Adrenal gland (tissue), 12 donors: ENCODE measurements around the gene SIGLEC10. TPM values are rescaled to one million over a fixed set of nuclear protein-coding genes. Genes with fewer than 3 reads are reported as not detected.
A peak's percentile ranks its signal among the peaks of the same experiment; 100 is the strongest.
"Not testable (repeated sequence)": the region's sequence is repeated elsewhere in the genome, so short reads cannot be mapped to it uniquely, and the experiment has no call there.

Experiments
- DNase-seq, 7 donors: peaks; one replicate each; pipeline ENCODE4 v3.0.0-alpha.2; 2019 to 2020
- H3K27ac ChIP-seq, 5 donors: fragments of 200-600 bp; sonication (generic) in 4 of 5; 1 replicate in 3 of 5; 2 replicates in 2 of 5; pipeline versions ENCODE4 v1.5.1 to v1.8.0; 2016 to 2020; ENCODE audit warnings: mild to moderate bottlenecking in 1 of 5
- H3K27me3 ChIP-seq: fragments of 200-600 bp; 2 replicates; pipeline ENCODE4 v1.8.0; 2021
- H3K36me3 ChIP-seq, 2 donors: fragments of 200-600 bp; replicated peaks in 1 of 2; 1 replicate in 1 of 2; 2 replicates in 1 of 2; pipeline versions ENCODE4 v1.5.1 to v1.8.0; 2018 to 2022
- H3K4me1 ChIP-seq, 2 donors: fragments of 200-600 bp; replicated peaks in 1 of 2; 1 replicate in 1 of 2; 2 replicates in 1 of 2; pipeline versions ENCODE4 v1.5.1 to v1.8.0; 2018 to 2021
- H3K4me3 ChIP-seq, 4 donors: fragments of 200-600 bp; sonication (generic) in 3 of 4; one replicate each; pipeline ENCODE4 v1.5.1; 2016 to 2018
- H3K9me3 ChIP-seq, 3 donors: fragments of 200-600 bp; sonication (generic) in 1 of 3; replicated peaks in 1 of 3; 1 replicate in 2 of 3; 2 replicates in 1 of 3; pipeline versions ENCODE4 v1.5.1 to v1.8.0; 2016 to 2021
- POLR2A ChIP-seq, 2 donors: fragments of 450-650 bp; IDR thresholded peaks; one replicate each; pipeline ENCODE4 v1.6.1; 2017; ENCODE audit warnings: antibody characterized with exemption in 2 of 2, mild to moderate bottlenecking in 2 of 2, moderate library complexity in 1 of 2
- WGBS, 4 donors: extraction: QIAGEN DNeasy Blood & Tissue Kit in 2 of 4; methylation state at CpG; one replicate each; pipeline versions ENCODE4 v1.1.5 to v1.1.7; 2013 to 2017; 5-methylcytosine and 5-hydroxymethylcytosine counted together
- intact Hi-C, 2 donors: fragments of 100-400 bp; cut with DNase I; formaldehyde crosslinking; loops; one replicate each; pipeline versions ENCODE4 v1.14.1 to v1.15.0; 2022 to 2023
- polyA plus RNA-seq, 3 donors: library from polyadenylated mRNA; stranded (reverse); fragments of 200-250 nt in 2 of 3; fragments of 350-450 nt in 1 of 3; fragmentation: Illumina TruSeq in 1 of 3; extraction: RNeasy Lipid Tissue Mini Kit (QIAGEN cat#74804) in 1 of 3; gene quantifications; one replicate each; pipeline ENCODE4 v1.2.3, GENCODE V29; 2013 to 2014
- total RNA-seq, 9 donors: library from RNA; depleted of rRNA in 4 of 9; stranded (reverse); fragments of >200 nt in 4 of 9; fragments of 120-200 nt in 1 of 9; fragmentation: NEBNext Ultra II Directional in 1 of 9; extraction: Animal tissue kit (Norgen Biotek cat#: 25700) in 1 of 9; gene quantifications; one replicate each; pipeline versions ENCODE4 v1.1.0 to v1.2.4, GENCODE V29; 2013 to 2023
- TF ChIP-seq, protein P1 (sequence below), 6 experiments: fragments of 450-650 bp in 4 of 6; fragments of 200-600 bp in 2 of 6; sonication (generic) in 1 of 6; IDR thresholded peaks; 1 replicate in 5 of 6; 2 replicates in 1 of 6; pipeline versions ENCODE4 v1.5.1 to v1.8.0; 2016 to 2021; ENCODE audit warnings: antibody characterized with exemption in 6 of 6, mild to moderate bottlenecking in 2 of 6, moderate library complexity in 1 of 6
- donor health status: healthy with polysubstance abuse.
- donor health status: Bipolar disorder and iron deficiency.
- donor health status: DM: yes; HTN: yes; CAD: no.
- donor health status: DM: no; HTN: no; CAD: no.
- donor health status: DM: no; HTN: no; CAD: no.
- donor health status: DM: yes; HTN: yes; CAD: no.

SIGLEC10 gene
- total and polyA plus RNA-seq, 12 donors = 0.89 to 70.7 (median 15.8) TPM

DNA sequence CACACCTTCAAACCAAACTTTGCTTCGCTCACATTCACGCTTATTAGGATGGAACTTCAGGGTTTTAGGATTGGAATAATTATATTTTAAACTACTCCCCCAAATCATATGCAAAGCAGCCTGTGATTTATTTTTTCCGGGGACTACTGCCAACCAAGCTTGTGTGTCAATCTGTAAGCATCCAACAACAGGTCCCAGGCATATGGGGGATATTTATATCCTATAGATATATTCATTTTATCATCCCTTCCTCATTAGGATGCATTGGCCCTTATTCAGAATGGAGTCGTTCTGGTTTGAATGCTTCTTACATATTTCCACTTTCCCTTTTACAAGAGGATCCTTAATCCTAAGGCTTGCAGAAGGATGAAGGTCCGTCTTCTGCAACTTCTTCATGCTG is 18.2 kb downstream of the SIGLEC10 start:
- Histone ChIP-seq H3K27me3 (no peaks in the 10 kb centered on the region), H3K27ac (no peak overlapping the region), H3K9me3 (no peaks in the 10 kb centered on the region), H3K4me3 (no peak overlapping the region), H3K36me3 (no peaks in the 10 kb centered on the region), H3K4me1 (peaks cover 3 to 5% of the 10 kb centered on the region in 2 donors)
- DNase-seq = no peak
- TF ChIP-seq POLR2A (IDR thresholded peaks at IDR 0.05) = no peak
- TF ChIP-seq, protein P1, sequence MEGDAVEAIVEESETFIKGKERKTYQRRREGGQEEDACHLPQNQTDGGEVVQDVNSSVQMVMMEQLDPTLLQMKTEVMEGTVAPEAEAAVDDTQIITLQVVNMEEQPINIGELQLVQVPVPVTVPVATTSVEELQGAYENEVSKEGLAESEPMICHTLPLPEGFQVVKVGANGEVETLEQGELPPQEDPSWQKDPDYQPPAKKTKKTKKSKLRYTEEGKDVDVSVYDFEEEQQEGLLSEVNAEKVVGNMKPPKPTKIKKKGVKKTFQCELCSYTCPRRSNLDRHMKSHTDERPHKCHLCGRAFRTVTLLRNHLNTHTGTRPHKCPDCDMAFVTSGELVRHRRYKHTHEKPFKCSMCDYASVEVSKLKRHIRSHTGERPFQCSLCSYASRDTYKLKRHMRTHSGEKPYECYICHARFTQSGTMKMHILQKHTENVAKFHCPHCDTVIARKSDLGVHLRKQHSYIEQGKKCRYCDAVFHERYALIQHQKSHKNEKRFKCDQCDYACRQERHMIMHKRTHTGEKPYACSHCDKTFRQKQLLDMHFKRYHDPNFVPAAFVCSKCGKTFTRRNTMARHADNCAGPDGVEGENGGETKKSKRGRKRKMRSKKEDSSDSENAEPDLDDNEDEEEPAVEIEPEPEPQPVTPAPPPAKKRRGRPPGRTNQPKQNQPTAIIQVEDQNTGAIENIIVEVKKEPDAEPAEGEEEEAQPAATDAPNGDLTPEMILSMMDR (IDR thresholded peaks at IDR 0.05) = no peak
- intact Hi-C loops = no loop called here
- WGBS, 4 donors = 91 to 93% (median 92%) methylated on average over 5 of the region's 5 CpGs

DNA sequence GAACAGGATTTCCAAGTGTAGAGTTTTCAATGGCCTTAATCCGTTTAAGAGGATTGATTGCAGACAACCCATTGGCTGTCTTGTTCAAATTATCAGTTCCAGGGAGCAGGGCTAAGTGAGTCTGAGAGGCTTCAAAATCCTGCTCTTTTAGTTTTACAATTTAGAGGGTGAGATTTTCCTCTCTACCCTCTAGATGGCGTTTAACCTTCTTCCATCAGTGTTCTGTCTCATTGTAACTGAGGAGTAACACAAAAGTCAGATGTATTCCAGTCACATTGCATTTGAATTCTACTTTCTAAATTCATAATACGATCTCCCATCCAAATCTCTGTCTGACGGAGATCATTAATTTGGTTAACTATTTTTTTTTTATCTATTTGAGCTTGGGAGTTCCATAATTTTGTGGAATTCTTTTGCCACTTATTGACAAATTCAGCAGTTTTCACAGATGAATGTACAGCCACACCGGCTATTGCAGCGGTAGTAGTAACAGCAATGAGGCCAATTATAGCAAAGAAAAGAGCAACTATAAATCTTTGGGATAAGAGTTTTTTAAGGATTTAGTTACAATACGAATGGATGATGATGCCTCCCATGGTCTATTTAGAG is 19.2 kb downstream of the SIGLEC10 start:
- Histone ChIP-seq H3K27me3 (no peaks in the 10 kb centered on the region), H3K27ac (no peak overlapping the region), H3K4me1 (peaks cover 3 to 6% of the 10 kb centered on the region in 2 donors), H3K4me3 (no peak overlapping the region), H3K9me3 (no peaks in the 10 kb centered on the region), H3K36me3 (no peaks in the 10 kb centered on the region)
- TF ChIP-seq, protein P1 (IDR thresholded peaks at IDR 0.05) = peak; percentile 21 to 60 (median 41)
- no peak for TF ChIP-seq POLR2A (IDR thresholded peaks at IDR 0.05)
- DNase-seq = no peak
- 40 to 43% (median 41%) methylated on average over 7 of the region's 7 CpGs for WGBS, 4 donors
- intact Hi-C loops = no loop called here

DNA sequence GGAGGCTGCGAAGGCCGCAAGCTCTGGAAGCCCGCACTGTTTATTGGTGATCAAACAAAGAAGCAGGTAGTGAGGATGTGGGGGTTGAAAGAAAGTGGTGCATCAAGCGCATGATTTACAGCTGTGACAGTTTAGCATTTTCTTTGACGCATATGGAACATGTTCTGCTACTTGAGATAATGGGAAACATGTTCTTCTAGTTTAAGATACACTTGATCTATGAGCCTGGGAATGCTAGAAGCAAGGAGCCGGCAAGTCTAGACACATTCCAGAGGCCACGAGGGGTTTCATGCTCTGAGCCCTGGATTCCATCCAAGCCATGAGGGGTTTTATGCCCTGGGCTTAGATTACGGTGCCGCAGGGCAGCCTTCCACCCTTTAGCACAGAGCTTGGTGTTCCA is 20.0 kb downstream of the SIGLEC10 start:
- H3K4me3 ChIP-seq = not testable (repeated sequence)
- WGBS, 4 donors = 71 to 79% (median 78%) methylated on average over 9 of the region's 9 CpGs

DNA sequence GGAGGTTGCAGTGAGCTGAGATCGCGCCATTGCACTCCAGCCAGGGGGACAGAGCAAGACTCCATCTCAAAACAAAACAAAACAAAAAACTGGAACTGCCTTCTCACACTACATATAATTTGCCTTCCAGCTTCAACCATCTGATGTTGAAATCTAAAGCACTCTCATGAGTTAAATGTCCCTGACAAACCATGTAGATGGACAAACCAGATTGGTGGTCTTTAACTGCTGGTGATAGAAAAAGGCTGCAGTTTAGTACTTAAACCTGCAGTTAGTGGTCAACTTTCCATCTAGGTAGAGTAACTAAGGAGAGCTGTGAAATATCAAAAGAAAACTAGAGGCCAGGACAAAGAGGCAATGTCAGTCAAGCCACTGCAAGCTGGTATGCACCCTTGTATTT is 21.3 kb downstream of the SIGLEC10 start:
- Histone ChIP-seq H3K4me3 (no peak overlapping the region), H3K27me3 (no peaks in the 10 kb centered on the region), H3K36me3 (no peaks in the 10 kb centered on the region), H3K9me3 (no peaks in the 10 kb centered on the region), H3K4me1 (peaks cover 3 to 6% of the 10 kb centered on the region in 2 donors), H3K27ac (no peak overlapping the region)
- intact Hi-C loops = no loop called here
- no peak for DNase-seq
- 92 to 100% (median 95%) methylated on average over 2 of the region's 2 CpGs for WGBS, 4 donors
- TF ChIP-seq POLR2A (IDR thresholded peaks at IDR 0.05) = no peak
- TF ChIP-seq, protein P1 (IDR thresholded peaks at IDR 0.05) = no peak

More for the DNA sequence above, 20.0 kb downstream of the SIGLEC10 start:
- H3K9me3 ChIP-seq, H3K36me3 ChIP-seq, H3K27ac ChIP-seq, DNase-seq, intact Hi-C loops, H3K27me3 ChIP-seq, H3K4me1 ChIP-seq: not testable (repeated sequence)
